ENCODE results near the gene TWIST2.

TWIST2 gene

GRCh38 chr2:238922435-238922834 lies 74.5 kb downstream of the TWIST2 start:
- no peak for DNase-seq

DNA sequence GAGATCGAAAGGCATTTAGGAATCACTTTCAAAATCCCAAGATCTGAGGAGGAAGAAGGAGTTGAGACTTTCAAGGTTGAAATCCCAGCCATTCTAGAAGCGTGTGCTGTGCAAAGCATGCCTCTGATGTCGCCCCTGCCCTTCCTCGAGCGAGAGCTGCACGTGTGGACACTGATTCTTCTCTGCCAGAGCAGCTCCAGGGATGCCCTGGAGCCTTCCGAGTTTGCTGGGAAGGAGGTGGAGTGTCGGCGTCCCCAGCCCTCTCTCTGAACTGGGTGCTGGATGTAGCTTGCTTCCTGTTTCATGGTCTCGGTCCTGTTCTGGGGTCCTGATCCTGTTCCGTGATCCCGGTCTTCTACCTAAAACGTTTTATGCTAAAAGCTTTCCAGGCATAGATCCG lies 76.1 kb downstream of the TWIST2 start:
- no peak for DNase-seq

DNA sequence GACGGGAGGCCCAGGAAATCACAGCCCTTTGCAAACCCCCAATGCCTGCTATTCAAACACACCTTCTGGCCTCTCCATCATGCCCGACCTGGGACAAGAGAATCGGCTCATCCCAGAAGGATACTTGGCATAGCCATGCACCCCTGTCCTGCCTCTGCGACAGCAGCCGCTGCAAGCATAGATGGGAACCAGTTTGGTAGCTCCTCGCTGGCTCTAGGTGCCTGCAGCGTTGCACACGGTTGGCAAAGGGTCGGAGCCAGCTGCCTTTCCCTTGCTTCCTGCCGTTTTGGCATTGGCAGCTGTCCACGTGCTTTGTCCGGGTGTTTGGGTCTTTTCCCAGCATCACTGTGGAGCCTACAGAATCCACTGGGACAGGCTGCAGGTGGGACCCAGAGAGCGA lies 76.9 kb downstream of the TWIST2 start:
- DNase-seq: no peak

DNA sequence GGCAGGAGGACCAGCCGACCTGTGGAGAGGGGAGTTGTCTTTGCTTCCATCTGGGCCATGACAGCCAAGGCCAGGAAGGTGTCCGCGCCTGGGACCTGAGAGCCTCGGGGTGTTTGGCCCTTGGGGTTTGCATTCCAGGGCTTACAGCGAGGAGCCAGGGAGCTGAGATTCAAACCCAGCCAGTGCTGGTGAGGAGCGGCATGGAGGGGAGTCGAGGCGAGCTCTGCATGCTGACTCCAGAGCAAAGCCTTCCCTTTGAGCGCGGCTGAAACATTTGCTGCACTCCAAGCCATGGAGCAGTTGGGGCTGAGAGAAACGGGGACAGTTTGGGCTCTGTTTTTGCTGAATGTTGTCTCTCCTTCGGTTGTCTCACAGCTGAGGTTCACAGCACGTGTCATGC lies 77.4 kb downstream of the TWIST2 start:
- DNase-seq: no peak

DNA sequence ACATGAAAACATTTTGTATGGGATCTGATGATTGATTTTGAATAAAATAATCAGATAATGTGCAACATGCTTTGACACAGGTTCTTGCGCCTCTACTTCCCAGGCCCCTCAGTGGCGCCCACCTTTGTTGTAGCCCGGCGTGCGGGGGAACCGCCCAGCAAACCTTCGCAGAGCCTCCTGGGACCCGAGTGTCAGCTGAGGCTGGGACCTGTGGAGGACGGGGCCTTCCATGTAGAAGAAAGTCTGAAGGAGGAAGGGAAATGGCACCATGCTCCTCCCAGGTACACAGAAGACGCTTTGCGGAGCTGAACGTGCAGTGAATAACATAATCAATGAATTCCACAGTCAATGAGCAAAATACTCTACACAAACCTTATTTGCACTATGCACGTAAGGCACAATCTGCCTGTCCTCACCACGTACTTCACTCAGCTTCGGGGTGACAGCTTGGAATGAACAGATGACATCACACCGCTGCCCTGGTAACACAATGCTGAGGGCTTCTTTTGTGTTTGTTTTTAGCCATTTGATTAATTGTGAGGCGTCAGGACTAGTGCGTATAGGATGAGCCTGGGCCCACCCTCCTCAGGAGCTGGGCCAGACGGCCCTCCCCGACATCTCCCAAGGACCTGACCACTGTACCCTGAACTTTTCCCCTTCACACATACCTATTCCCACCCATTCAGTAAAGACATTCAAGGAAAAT lies 78.1 kb downstream of the TWIST2 start:
- DNase-seq: no peak

- no peak for DNase-seq
Measured at GRCh38 chr2:238926761-238927611, 79.1 kb downstream of the TWIST2 start.

DNA sequence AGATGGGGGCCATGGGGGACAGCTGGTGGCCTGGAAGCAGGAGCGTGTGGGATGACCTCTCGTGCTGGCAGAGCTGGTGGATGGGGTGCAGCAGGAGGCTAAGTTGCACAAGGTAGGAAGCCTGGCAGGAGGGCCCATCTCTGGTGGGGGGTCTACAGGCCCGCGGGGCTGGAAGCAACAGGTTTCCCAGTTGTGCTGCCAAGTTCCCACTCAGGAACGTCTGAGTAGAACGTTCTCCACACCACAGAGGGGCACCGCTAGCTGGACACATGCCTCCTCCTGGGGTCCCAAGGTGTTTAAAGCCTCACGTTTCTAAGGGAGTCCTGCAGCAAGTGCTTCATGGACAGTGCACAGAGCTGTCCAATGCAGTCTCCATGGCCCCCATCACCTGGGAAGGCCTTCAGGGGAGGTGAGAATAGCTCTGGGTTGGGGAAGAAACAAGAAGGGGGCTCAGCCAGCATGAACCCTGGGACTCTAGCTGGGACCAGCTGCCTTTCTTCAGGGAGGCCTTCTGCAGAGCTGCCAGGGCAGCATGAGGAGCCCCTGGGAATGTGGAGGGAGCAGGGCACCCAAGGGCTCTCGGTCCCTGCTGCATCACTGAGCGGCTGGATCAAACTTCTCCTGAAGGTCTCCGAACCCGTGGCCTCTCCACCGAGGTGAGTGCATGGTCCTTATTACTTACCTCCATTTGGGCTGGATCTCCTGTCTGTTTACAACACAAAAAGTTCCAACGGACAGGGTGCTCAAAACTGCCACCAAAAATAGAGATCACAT lies 80.0 kb downstream of the TWIST2 start:
- DNase-seq: no peak

GRCh38 chr2:238928520-238929241 lies 80.8 kb downstream of the TWIST2 start:
- DNase-seq: no peak

DNA sequence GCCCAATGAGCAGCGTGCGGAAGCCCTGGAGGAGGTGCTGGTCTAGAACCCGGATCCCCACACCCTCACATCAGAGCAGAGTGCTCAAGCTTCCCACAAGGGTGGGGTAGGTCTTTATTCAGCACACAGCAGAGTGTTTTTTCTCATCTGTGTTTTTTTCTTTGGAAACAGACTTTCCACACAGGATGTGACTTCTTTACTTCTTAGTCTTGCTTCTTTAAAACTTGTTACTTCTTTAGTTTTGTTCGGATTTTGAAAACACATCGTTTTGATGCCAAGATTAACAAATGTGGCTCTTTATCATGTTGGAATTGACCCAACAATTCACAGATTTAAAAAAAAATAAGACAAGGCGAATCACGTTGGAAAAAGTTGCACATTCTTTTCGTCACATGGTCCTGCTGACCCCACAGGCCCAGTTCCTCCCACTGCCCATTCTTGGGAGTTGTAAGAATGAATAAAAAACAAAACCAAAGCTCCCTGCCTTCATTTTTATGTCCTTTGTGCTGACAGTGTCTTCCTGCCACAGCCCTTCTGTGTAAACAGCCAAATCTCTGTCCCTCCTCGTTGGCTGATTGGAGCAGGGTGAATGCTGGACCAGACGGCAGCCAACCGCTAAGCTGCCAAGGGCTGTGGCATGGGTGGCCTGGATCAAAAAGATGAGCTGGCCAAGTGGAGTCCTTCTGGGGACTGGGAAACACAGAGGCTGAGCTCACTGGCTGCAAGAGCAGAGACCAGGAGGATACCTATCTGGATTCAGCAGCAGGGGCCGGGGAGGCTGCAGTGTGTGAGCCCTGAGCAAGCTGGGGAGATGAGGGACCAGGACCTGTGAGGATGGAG lies 81.6 kb downstream of the TWIST2 start:
- DNase-seq: no peak

DNA sequence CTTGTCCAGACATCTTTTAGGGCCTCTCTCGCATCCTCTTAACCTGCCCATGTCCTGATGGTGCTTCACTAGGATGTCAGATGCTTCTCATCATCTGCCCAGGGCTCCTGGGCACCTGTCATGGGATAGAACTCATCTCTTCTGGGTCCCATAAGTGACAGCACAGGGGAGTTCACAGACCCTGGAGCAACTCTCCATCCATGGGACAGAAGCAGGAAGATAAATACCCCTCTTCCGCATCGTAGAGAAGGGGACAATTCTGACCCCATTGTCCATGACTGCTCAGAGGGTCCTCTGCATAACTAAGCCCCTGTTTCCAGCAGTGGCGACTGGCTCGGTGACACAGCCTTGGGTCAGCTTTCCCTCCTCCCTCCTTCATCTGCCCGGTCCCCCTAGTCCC lies 82.3 kb downstream of the TWIST2 start:
- no peak for DNase-seq

- DNase-seq: no peak
Measured at GRCh38 chr2:238936162-238937052, 88.5 kb downstream of the TWIST2 start.

DNA sequence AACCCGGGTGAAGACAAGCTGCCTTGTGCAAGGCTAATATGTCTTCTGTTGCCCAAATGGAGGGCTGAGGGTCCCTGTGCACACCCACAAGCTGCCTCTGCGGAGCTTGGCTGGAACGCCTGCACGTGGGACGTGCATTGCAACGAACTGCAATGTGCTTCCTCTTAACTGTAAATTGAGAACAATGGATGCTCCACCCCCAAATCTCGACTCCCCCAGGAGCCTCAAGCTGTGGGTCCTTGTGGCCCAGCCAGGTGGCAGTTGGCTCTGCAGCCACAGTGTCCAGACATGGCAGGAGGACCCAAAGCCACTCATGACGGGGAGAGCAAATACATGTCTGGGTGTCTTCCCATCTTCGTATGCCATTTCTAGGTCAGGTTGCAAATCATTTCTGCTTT lies 90.1 kb downstream of the TWIST2 start:
- DNase-seq: no peak

DNA sequence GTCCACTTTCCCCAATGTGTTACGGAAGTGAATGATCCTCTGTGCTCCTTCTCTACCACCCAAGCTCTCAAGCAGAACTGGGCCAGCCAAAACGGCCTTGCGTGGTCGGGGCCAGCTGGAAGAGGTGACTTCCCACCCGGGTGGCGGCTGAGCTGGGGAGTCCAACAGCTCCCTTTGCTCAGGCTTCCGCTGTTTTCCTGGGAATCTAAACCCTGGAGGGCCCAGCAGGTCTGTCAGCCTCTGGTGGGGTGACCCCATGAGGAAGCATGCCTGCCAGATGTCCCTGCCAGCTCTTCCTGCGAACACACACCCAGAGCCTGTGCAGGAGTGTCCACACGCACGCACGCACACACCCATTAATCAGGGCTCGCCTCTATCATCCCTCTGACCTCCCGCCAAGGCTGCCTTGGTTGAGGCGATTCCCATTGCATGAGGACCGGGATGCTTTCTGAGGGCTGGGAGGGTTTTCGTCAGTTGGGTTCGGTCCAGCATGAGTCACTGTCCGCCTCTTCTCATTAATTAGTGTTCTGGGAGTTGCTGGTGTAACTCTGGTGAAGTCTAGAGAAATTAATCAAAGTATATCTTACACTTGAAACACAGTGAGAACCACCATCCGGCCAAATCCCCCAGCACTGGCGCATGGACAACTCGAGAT lies 90.6 kb downstream of the TWIST2 start:
- DNase-seq: no peak

DNA sequence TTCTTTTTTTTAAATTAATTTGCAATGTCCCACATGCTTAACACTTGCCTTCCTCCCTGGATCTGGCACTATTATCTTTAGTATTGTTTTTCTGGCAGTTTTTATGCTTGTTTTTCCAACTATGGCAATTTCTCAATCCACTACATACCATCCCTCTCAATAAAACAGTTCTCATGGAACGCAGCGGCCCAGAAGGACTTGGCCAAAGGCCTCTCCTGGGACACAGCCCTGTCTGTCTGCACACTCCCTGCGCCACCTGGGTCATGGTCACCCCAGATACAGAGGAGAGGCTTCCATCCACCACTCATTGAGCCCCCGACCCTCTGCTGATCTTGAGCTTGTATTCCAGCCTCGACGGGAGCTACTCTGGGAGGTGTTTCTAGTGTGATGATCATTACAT lies 91.2 kb downstream of the TWIST2 start:
- no peak for DNase-seq

- DNase-seq: no peak
Measured at GRCh38 chr2:238939521-238940403, 91.9 kb downstream of the TWIST2 start.

DNA sequence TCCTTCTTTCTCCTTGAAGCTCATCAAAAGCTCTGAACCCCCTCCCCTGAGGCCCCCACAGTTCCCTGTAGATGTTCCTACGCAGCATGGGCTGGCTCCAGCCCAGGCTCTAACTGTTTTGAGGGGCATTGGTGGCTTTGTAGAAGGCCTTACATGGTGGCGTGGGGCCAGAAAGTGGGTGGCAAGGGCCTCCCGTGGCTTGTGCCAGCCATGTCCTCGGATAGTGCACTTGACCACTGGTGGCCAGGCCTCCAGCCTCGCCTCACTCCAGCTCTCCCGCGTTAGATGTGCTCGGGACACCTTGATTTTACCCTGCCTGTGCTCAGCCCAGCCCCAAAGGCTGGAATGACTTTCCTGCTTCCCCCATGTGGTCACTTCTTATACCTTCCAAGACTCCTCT lies 92.9 kb downstream of the TWIST2 start:
- DNase-seq: no peak

GRCh38 chr2:238941262-238941792 lies 93.4 kb downstream of the TWIST2 start:
- no peak for DNase-seq

DNA sequence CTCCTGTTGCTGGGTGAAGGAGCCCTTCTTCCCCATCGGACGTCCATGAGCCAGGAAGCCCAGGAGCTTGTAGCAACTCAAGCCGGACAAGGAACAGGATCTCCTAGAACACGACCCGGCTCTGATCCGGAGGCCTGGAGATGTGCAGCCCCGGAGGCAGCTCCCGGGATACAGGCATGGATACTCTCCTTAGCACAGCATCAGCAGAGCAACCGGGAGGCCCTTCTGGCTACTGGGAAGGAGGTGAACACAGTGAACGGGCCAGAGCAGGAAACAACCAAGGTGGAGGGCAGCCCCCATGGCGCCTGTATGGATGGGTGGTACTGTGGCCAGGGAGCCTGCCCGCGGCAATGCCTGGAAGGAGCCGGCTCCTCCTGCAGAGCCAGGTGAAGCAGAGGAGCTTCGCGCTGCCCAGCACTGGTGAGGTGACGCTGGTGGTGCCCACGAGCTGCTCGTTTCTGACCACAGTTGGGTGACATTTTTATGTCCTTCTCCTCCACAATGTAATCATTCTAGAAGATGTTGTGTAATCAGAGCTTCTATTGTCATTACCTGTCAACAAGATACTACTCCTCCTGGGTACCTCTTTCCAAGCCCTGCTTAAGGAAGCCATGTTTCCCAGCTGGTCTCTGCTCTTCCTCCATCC lies 94.3 kb downstream of the TWIST2 start:
- no peak for DNase-seq
